Natural killer cell treated with Interleukin-12 subunit alpha and Interleukin-12 subunit beta and Interleukin-15 and Interleukin-18, amount 100 ng/mL, for 72 hours (primary cell): Measurements from ENCODE around the gene FBXO42. TPM values are rescaled to one million over a fixed set of nuclear protein-coding genes. Genes with fewer than 3 reads are reported as not detected.
A peak's percentile ranks its signal among the peaks of the same experiment; 100 is the strongest.

Experiments
- ATAC-seq, 2 donors: fragments of 150-1000 bp; cut with Tn5 transposase in 1 of 2; sonication (Bioruptor Pico), chemical (Tn5 transposase) in 1 of 2; 2 replicates each; pipeline ENCODE4 v1.10.0; 2021
- DNase-seq: peaks from one replicate; pipeline ENCODE4 v3.0.0; 2022; ENCODE audit warnings: low spot score
- H3K27ac Mint-ChIP-seq, 2 donors: 1 replicate in 1 of 2; 2 replicates in 1 of 2; pipeline ENCODE4 v1.8.0; 2022; ENCODE audit warnings: mixed read lengths in 2 of 2, mild to moderate bottlenecking in 1 of 2, moderate library complexity in 1 of 2
- H3K27me3 Mint-ChIP-seq, 2 donors: 1 replicate in 1 of 2; 2 replicates in 1 of 2; pipeline ENCODE4 v1.8.0; 2022; ENCODE audit warnings: mixed read lengths in 2 of 2
- H3K36me3 Mint-ChIP-seq: one replicate; pipeline ENCODE4 v1.8.0; 2022; ENCODE audit warnings: mixed read lengths
- H3K4me1 Mint-ChIP-seq, 2 donors: 1 replicate in 1 of 2; 2 replicates in 1 of 2; pipeline ENCODE4 v1.8.0; 2022; ENCODE audit warnings: low read depth in 2 of 2, mixed read lengths in 2 of 2, mild to moderate bottlenecking in 1 of 2
- H3K4me3 Mint-ChIP-seq: one replicate; pipeline ENCODE4 v1.8.0; 2022; ENCODE audit warnings: mixed read lengths
- H3K9me3 Mint-ChIP-seq: 2 replicates; pipeline ENCODE4 v1.8.0; 2022; ENCODE audit warnings: mixed read lengths
- total RNA-seq, 2 donors: library from RNA; stranded (reverse); gene quantifications; one replicate each; pipeline ENCODE4 v1.2.3, GENCODE V29; 2022

FBXO42 gene
- total RNA-seq, 2 donors from 2014 or later, result 27.9 to 34.9 TPM

GRCh38 chr1:16205334-16205671, 147.0 kb downstream of the FBXO42 start:
- Mint-ChIP-seq H3K27me3 (no peaks in the 10 kb centered on the region), H3K4me3 (no peak overlapping the region), H3K27ac (peak overlapping the region in 1 of 2 donors; percentile 64), H3K4me1 (peaks cover 9 to 18% of the 10 kb centered on the region in 2 donors), H3K36me3 (peaks cover 5% of the 10 kb centered on the region), H3K9me3 (no peaks in the 10 kb centered on the region)
- DNase-seq, result no peak
- no peak for ATAC-seq

- Mint-ChIP-seq H3K4me1 (peaks cover 9 to 20% of the 10 kb centered on the region in 2 donors), H3K27me3 (no peaks in the 10 kb centered on the region), H3K36me3 (peaks cover 5% of the 10 kb centered on the region), H3K4me3 (peak overlapping the region; percentile 34), H3K27ac (peak overlapping the region in 1 of 2 donors; percentile 64), H3K9me3 (no peaks in the 10 kb centered on the region)
- DNase-seq, result no peak
- ATAC-seq, result no peak
These were observed 147.5 kb downstream of the FBXO42 start for GRCh38 chr1:16204634-16205333.

- DNase-seq, result no peak
These were observed 148.1 kb downstream of the FBXO42 start for GRCh38 chr1:16204216-16204615.

GRCh38 chr1:16203550-16203949, 148.7 kb downstream of the FBXO42 start:
- Mint-ChIP-seq H3K4me1 (peaks cover 15 to 21% of the 10 kb centered on the region in 2 donors), H3K27me3 (no peaks in the 10 kb centered on the region), H3K27ac (no peak overlapping the region), H3K9me3 (no peaks in the 10 kb centered on the region), H3K4me3 (no peak overlapping the region), H3K36me3 (peaks cover 5% of the 10 kb centered on the region)
- no peak for ATAC-seq
- DNase-seq, result no peak

More at GRCh38 chr1:16204216-16204615, 148.1 kb downstream of the FBXO42 start:
- ATAC-seq, result no peak
- Mint-ChIP-seq H3K4me1 (peaks cover 9 to 17% of the 10 kb centered on the region in 2 donors), H3K9me3 (no peaks in the 10 kb centered on the region), H3K36me3 (peaks cover 5% of the 10 kb centered on the region), H3K27me3 (no peaks in the 10 kb centered on the region), H3K27ac (peak overlapping the region in 1 of 2 donors; percentile 64), H3K4me3 (no peak overlapping the region)

- peaks cover 5% of the 10 kb centered on the region for H3K36me3 Mint-ChIP-seq
- no peak for ATAC-seq
- no peak overlapping the region for H3K27ac Mint-ChIP-seq
- H3K4me3 Mint-ChIP-seq, result no peak overlapping the region
- no peaks in the 10 kb centered on the region for H3K9me3 Mint-ChIP-seq
- peaks cover 15 to 22% of the 10 kb centered on the region in 2 donors for H3K4me1 Mint-ChIP-seq
- no peaks in the 10 kb centered on the region for H3K27me3 Mint-ChIP-seq
- DNase-seq, result no peak
These were observed 149.7 kb downstream of the FBXO42 start for GRCh38 chr1:16202281-16203210.

GRCh38 chr1:16199700-16200099, 152.6 kb downstream of the FBXO42 start:
- H3K27ac Mint-ChIP-seq, result peak overlapping the region in 1 of 2 donors; percentile 27
- H3K36me3 Mint-ChIP-seq, result peaks cover 5% of the 10 kb centered on the region

GRCh38 chr1:16199157-16199501, 153.2 kb downstream of the FBXO42 start:
- peaks cover 5% of the 10 kb centered on the region for H3K36me3 Mint-ChIP-seq
- H3K27ac Mint-ChIP-seq, result peak overlapping the region in 1 of 2 donors; percentile 19
- DNase-seq (no peak), ATAC-seq (no peak)
- no peaks in the 10 kb centered on the region for H3K9me3 Mint-ChIP-seq
- H3K27me3 Mint-ChIP-seq, result no peaks in the 10 kb centered on the region
- H3K4me1 Mint-ChIP-seq, result peaks cover 12 to 13% of the 10 kb centered on the region in 2 donors
- H3K4me3 Mint-ChIP-seq, result no peak overlapping the region

More at GRCh38 chr1:16199700-16200099, 152.6 kb downstream of the FBXO42 start:
- ATAC-seq (no peak), DNase-seq (no peak)
- no peaks in the 10 kb centered on the region for H3K27me3 Mint-ChIP-seq
- peaks cover 12 to 14% of the 10 kb centered on the region in 2 donors for H3K4me1 Mint-ChIP-seq
- H3K4me3 Mint-ChIP-seq, result no peak overlapping the region
- no peaks in the 10 kb centered on the region for H3K9me3 Mint-ChIP-seq

GRCh38 chr1:16198444-16199156, 153.7 kb downstream of the FBXO42 start:
- Mint-ChIP-seq H3K9me3 (no peaks in the 10 kb centered on the region), H3K4me3 (no peak overlapping the region), H3K27me3 (no peaks in the 10 kb centered on the region), H3K4me1 (peaks cover 9 to 11% of the 10 kb centered on the region in 2 donors), H3K36me3 (peaks cover 3% of the 10 kb centered on the region), H3K27ac (peak overlapping the region in 1 of 2 donors; percentile 19)
- ATAC-seq, result peak in 1 of 2 donors; percentile 25
- no peak for DNase-seq

GRCh38 chr1:16196874-16197273, 155.4 kb downstream of the FBXO42 start:
- Mint-ChIP-seq H3K9me3 (no peaks in the 10 kb centered on the region), H3K36me3 (no peaks in the 10 kb centered on the region), H3K4me3 (no peak overlapping the region), H3K27ac (no peak overlapping the region), H3K4me1 (peaks cover 6 to 8% of the 10 kb centered on the region in 2 donors), H3K27me3 (no peaks in the 10 kb centered on the region)
- no peak for DNase-seq
- ATAC-seq, result no peak

Other genes starting within 250 kb of the FBXO42 start
- gene EPHA2, start 196.4 kb downstream of the FBXO42 start, total RNA-seq, result not detected
- gene ARHGEF19, start 139.8 kb downstream of the FBXO42 start, total RNA-seq, result 10 to 100 TPM; 13.0 to 14.0 TPM
- 1 to 10 TPM; 3.2 to 3.8 TPM for gene CPLANE2, start 115.3 kb downstream of the FBXO42 start, total RNA-seq
- gene SZRD1, start 14.8 kb upstream of the FBXO42 start, total RNA-seq, result 100 to 1,000 TPM; 232 to 279 TPM
- gene SPATA21, start 84.9 kb upstream of the FBXO42 start, total RNA-seq, result not detected
- gene NECAP2, start 88.2 kb upstream of the FBXO42 start, total RNA-seq, result 10 to 100 TPM; 72.0 to 95.4 TPM
- 1,000 to 10,000 TPM; 1,591 to 3,879 TPM for gene RNU1-1, start 161.8 kb upstream of the FBXO42 start, total RNA-seq